ENCODE measurements around the gene ARHGDIG. TPM values are rescaled to one million over a fixed set of nuclear protein-coding genes. Genes with fewer than 3 reads are reported as not detected.

The ARHGDIG gene
- total RNA-seq, 1 donor from 2014 or later, result not detected

DNA sequence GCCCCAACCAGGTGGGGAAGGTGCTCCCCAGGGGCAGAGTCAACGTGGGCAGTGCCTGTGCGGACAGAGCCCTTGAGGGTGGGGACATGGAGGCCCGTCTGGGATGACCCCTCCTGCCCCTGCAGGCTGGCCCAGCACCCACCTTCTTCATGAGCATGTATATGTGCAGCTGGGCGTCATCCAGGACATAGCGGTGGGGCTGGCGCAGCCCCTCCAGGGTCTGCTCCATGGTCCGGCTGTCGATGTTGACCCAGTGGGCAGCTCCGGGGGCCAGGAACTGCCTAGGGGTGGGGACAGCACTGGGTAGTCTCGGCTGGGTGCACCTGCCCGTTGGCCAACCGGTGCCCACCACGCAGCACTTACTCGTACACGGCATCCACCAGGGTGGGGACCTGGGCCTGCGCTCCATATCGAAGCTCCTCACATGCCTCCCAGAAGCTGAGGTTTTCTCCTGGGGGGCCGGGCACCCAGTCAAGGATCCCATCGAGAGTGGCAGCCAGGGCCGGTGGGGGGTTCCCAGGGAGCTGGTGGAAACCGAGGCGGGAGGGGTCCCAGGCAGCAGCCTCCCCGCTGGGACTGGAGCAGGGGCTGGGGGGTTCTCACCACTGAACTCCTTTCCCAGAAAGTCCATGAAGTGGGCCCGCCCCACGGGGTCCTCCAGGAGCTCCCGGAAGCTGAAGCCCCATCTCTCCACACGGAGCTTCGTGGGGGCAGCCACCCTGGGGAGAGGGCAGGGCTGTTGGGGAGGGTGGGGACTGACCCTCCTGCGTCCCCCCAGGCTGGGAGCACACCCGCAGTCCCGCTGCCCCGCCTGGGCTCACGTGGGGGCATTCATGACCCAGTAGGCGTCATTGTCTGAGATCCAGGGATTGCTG is 9.8 kb upstream of the ARHGDIG start:
- no peaks in the 10 kb centered on the region for H3K9me3 Mint-ChIP-seq (ENCODE audit: unreplicated experiment)

DNA sequence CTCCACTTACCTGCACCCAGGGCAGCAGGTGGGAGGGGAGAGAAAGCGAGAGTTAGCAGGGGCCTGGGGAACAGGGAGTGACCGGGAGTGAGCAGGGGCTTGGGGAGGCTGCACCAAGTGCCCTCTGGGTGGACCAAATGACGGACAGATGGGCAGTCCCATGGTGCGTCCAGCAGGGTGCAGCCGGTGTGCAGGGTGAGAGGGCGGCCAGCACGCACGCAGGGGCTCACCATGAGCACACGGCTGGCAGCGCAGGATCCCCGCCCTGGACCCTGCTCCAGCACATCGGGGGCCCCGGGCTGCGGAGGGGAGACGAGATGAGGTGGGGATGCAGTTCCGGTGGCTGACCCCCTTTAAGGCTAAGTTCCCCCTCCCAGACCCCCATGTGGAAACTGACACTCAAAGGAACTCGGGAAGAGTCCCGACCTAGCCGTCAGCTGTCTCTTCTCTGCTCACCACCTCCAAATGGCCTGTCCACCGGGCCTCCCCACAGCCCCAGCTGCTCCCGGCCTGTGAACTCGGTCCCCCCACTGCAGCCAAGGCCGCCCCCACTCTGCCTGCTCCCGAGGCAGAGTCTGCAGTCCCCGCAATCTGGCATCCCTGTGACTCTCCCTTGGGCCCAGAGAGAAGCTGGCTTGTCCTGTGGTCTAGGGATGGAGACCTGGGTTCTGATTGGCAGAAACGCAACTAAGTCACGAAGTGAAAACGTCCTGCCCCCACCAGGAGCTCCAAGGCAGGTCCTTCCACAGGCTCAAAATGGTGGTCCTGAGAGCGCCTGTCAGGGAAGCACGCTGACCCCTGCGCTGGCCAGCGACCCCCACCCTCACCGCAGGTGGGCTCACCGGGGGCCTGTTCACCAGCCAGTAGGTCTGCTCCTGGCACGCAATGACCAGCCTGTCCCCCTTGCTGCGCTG is 7.5 kb upstream of the ARHGDIG start:
- no peaks in the 10 kb centered on the region for H3K4me1 Mint-ChIP-seq (ENCODE audit: unreplicated experiment)
- peaks cover 4% of the 10 kb centered on the region for H3K36me3 Mint-ChIP-seq (ENCODE audit: low read depth, unreplicated experiment)
- TF ChIP-seq, protein P1, sequence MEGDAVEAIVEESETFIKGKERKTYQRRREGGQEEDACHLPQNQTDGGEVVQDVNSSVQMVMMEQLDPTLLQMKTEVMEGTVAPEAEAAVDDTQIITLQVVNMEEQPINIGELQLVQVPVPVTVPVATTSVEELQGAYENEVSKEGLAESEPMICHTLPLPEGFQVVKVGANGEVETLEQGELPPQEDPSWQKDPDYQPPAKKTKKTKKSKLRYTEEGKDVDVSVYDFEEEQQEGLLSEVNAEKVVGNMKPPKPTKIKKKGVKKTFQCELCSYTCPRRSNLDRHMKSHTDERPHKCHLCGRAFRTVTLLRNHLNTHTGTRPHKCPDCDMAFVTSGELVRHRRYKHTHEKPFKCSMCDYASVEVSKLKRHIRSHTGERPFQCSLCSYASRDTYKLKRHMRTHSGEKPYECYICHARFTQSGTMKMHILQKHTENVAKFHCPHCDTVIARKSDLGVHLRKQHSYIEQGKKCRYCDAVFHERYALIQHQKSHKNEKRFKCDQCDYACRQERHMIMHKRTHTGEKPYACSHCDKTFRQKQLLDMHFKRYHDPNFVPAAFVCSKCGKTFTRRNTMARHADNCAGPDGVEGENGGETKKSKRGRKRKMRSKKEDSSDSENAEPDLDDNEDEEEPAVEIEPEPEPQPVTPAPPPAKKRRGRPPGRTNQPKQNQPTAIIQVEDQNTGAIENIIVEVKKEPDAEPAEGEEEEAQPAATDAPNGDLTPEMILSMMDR (IDR thresholded peaks at IDR 0.05; ENCODE audit: unreplicated experiment), result no peak
- DNase-seq (ENCODE audit: low spot score), result no peak
- H3K27ac Mint-ChIP-seq (ENCODE audit: unreplicated experiment), result no peak overlapping the region
- H3K27me3 Mint-ChIP-seq (ENCODE audit: unreplicated experiment), result peaks cover 18% of the 10 kb centered on the region
- no peaks in the 10 kb centered on the region for H3K9me3 Mint-ChIP-seq (ENCODE audit: unreplicated experiment)
- H3K4me3 Mint-ChIP-seq (ENCODE audit: unreplicated experiment), result no peak overlapping the region

More for the DNA sequence above, 9.8 kb upstream of the ARHGDIG start:
- no peaks in the 10 kb centered on the region for H3K4me1 Mint-ChIP-seq (ENCODE audit: unreplicated experiment)
- H3K27ac Mint-ChIP-seq (ENCODE audit: unreplicated experiment), result no peak overlapping the region
- no peak overlapping the region for H3K4me3 Mint-ChIP-seq (ENCODE audit: unreplicated experiment)
- peaks cover 8% of the 10 kb centered on the region for H3K36me3 Mint-ChIP-seq (ENCODE audit: low read depth, unreplicated experiment)
- no peak for DNase-seq (ENCODE audit: low spot score)
- TF ChIP-seq, protein P1 (IDR thresholded peaks at IDR 0.05; ENCODE audit: unreplicated experiment), result no peak
- peaks cover 11% of the 10 kb centered on the region for H3K27me3 Mint-ChIP-seq (ENCODE audit: unreplicated experiment)

GRCh38 chr16:273547-274421 is 6.6 kb upstream of the ARHGDIG start:
- TF ChIP-seq, protein P1 (IDR thresholded peaks at IDR 0.05; ENCODE audit: unreplicated experiment), result no peak
- Mint-ChIP-seq H3K4me1 (ENCODE audit: unreplicated experiment) (no peaks in the 10 kb centered on the region), H3K4me3 (ENCODE audit: unreplicated experiment) (no peak overlapping the region), H3K9me3 (ENCODE audit: unreplicated experiment) (no peaks in the 10 kb centered on the region), H3K36me3 (ENCODE audit: low read depth, unreplicated experiment) (peaks cover 4% of the 10 kb centered on the region), H3K27ac (ENCODE audit: unreplicated experiment) (no peak overlapping the region), H3K27me3 (ENCODE audit: unreplicated experiment) (peaks cover 15% of the 10 kb centered on the region)
- no peak for DNase-seq (ENCODE audit: low spot score)

- DNase-seq (ENCODE audit: low spot score), result no peak
- TF ChIP-seq, protein P1 (IDR thresholded peaks at IDR 0.05; ENCODE audit: unreplicated experiment), result no peak
- H3K4me1 Mint-ChIP-seq (ENCODE audit: unreplicated experiment), result no peaks in the 10 kb centered on the region
- peaks cover 4% of the 10 kb centered on the region for H3K36me3 Mint-ChIP-seq (ENCODE audit: low read depth, unreplicated experiment)
- H3K9me3 Mint-ChIP-seq (ENCODE audit: unreplicated experiment), result no peaks in the 10 kb centered on the region
- H3K27ac Mint-ChIP-seq (ENCODE audit: unreplicated experiment), result no peak overlapping the region
- H3K4me3 Mint-ChIP-seq (ENCODE audit: unreplicated experiment), result no peak overlapping the region
- peaks cover 14% of the 10 kb centered on the region for H3K27me3 Mint-ChIP-seq (ENCODE audit: unreplicated experiment)
Observed at GRCh38 chr16:275041-275641, 5.2 kb upstream of the ARHGDIG start.
